Measurements from ENCODE around the gene GRIN2B.

DNA sequence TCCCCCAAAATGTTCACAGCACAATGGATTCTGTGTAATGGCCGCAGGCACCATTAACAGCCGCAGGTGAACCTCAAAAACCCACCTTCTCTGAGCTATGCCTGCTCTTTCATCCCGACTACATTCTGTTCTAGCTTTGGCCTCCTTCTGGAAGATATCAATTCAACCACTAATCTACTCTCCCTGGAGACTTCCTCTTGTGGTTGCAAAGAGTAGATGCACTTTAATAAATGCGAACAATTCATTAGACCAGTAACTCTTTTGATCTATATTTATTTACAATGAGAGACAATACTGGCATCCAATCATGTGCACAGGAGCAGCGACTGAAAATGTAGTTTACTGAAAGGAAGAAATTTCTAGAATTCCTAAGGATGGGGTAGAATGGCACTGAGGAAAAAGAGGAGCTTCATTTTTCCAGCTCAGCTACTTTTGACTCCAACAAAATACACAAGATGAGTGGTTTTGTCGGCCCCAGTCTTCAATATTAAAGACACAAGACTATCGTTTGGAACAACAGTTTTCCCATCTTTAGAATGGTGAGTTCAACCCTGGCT, 5.3 kb downstream of the GRIN2B start:
- no peak for TF ChIP-seq POLR2AphosphoS5 (IDR thresholded peaks at IDR 0.05; ENCODE audit: borderline replicate concordance, low read depth, low read length)
- TF ChIP-seq FOXP2 (optimal IDR thresholded peaks at IDR 0.05; ENCODE audit: control extremely low read depth, extremely low read length, insufficient read depth): no peak

Data from SK-N-MC (cell line).